ENCODE measurements around the gene PAPPA2. TPM values are rescaled to one million over a fixed set of nuclear protein-coding genes. Genes with fewer than 3 reads are reported as not detected.
"Not testable (repeated sequence)": the region's sequence is repeated elsewhere in the genome, so short reads cannot be mapped to it uniquely, and the experiment has no call there.

PAPPA2 gene
- total RNA-seq, 2 experiments from 2014 or later, result 0.25 to 0.46 TPM

- DNase-seq, POLR2A ChIA-PET: not testable (repeated sequence)
Observed at GRCh38 chr1:176756817-176757216, 293.8 kb downstream of the PAPPA2 start.

GRCh38 chr1:176765608-176766007 lies 302.6 kb downstream of the PAPPA2 start:
- no peaks in the 10 kb centered on the region for H3K36me3 Mint-ChIP-seq (ENCODE audit: low read depth)
- H3K27ac Mint-ChIP-seq, result no peak overlapping the region
- no peaks in the 10 kb centered on the region for H3K9me3 Mint-ChIP-seq
- H3K4me1 Mint-ChIP-seq, result no peaks in the 10 kb centered on the region
- H3K27me3 Mint-ChIP-seq, result no peaks in the 10 kb centered on the region
- ChIA-PET POLR2A (no interaction called here), CTCF (no interaction called here)
- DNase-seq, result no peak
- H3K4me3 Mint-ChIP-seq, result no peak overlapping the region

More at GRCh38 chr1:176756817-176757216, 293.8 kb downstream of the PAPPA2 start:
- H3K9me3 Mint-ChIP-seq; H3K4me3 Mint-ChIP-seq; H3K27me3 Mint-ChIP-seq; CTCF ChIA-PET; H3K36me3 Mint-ChIP-seq (ENCODE audit: low read depth); H3K4me1 Mint-ChIP-seq; H3K27ac Mint-ChIP-seq: not testable (repeated sequence)

GRCh38 chr1:176766779-176767178 lies 303.8 kb downstream of the PAPPA2 start:
- POLR2A ChIA-PET, result interaction anchor here (0.6 kb wide), 1 partner anchor 206 kb away, joined by 4 read pairs; no protein-coding TSS in a partner anchor
- no peaks in the 10 kb centered on the region for H3K4me1 Mint-ChIP-seq
- no peak overlapping the region for H3K27ac Mint-ChIP-seq
- no peak overlapping the region for H3K4me3 Mint-ChIP-seq
- no peaks in the 10 kb centered on the region for H3K27me3 Mint-ChIP-seq
- H3K9me3 Mint-ChIP-seq, result no peaks in the 10 kb centered on the region
- CTCF ChIA-PET, result no interaction called here
- DNase-seq, result no peak
- no peaks in the 10 kb centered on the region for H3K36me3 Mint-ChIP-seq (ENCODE audit: low read depth)

- POLR2A ChIA-PET, result no interaction called here
Observed at GRCh38 chr1:176767714-176768136, 304.8 kb downstream of the PAPPA2 start.

GRCh38 chr1:176768532-176768931 lies 305.6 kb downstream of the PAPPA2 start:
- DNase-seq, result no peak
- H3K27me3 Mint-ChIP-seq, result no peaks in the 10 kb centered on the region
- no peak overlapping the region for H3K27ac Mint-ChIP-seq
- H3K4me3 Mint-ChIP-seq, result no peak overlapping the region
- CTCF ChIA-PET, result no interaction called here
- POLR2A ChIA-PET, result no interaction called here
- no peaks in the 10 kb centered on the region for H3K4me1 Mint-ChIP-seq
- no peaks in the 10 kb centered on the region for H3K9me3 Mint-ChIP-seq
- H3K36me3 Mint-ChIP-seq (ENCODE audit: low read depth), result no peaks in the 10 kb centered on the region

More at GRCh38 chr1:176767714-176768136, 304.8 kb downstream of the PAPPA2 start:
- Mint-ChIP-seq H3K36me3 (ENCODE audit: low read depth) (no peaks in the 10 kb centered on the region), H3K9me3 (no peaks in the 10 kb centered on the region), H3K27ac (no peak overlapping the region), H3K4me1 (no peaks in the 10 kb centered on the region), H3K27me3 (no peaks in the 10 kb centered on the region), H3K4me3 (no peak overlapping the region)
- no peak for DNase-seq
- CTCF ChIA-PET, result no interaction called here

GRCh38 chr1:176770066-176770465 lies 307.1 kb downstream of the PAPPA2 start:
- H3K27ac Mint-ChIP-seq, result no peak overlapping the region

GRCh38 chr1:176773038-176773437 lies 310.1 kb downstream of the PAPPA2 start:
- Mint-ChIP-seq H3K4me3 (no peak overlapping the region), H3K9me3 (no peaks in the 10 kb centered on the region), H3K27ac (no peak overlapping the region), H3K4me1 (no peaks in the 10 kb centered on the region), H3K36me3 (ENCODE audit: low read depth) (no peaks in the 10 kb centered on the region), H3K27me3 (no peaks in the 10 kb centered on the region)
- ChIA-PET POLR2A (no interaction called here), CTCF (no interaction called here)
- no peak for DNase-seq

More at GRCh38 chr1:176770066-176770465, 307.1 kb downstream of the PAPPA2 start:
- no peak for DNase-seq
- Mint-ChIP-seq H3K4me1 (no peaks in the 10 kb centered on the region), H3K9me3 (no peaks in the 10 kb centered on the region), H3K36me3 (ENCODE audit: low read depth) (no peaks in the 10 kb centered on the region), H3K27me3 (no peaks in the 10 kb centered on the region), H3K4me3 (no peak overlapping the region)
- ChIA-PET POLR2A (no interaction called here), CTCF (no interaction called here)

GRCh38 chr1:176774224-176774623 lies 311.2 kb downstream of the PAPPA2 start:
- no peaks in the 10 kb centered on the region for H3K36me3 Mint-ChIP-seq (ENCODE audit: low read depth)
- CTCF ChIA-PET, result no interaction called here

GRCh38 chr1:176775378-176775777 lies 312.4 kb downstream of the PAPPA2 start:
- Mint-ChIP-seq H3K27me3 (no peaks in the 10 kb centered on the region), H3K36me3 (ENCODE audit: low read depth) (no peaks in the 10 kb centered on the region), H3K27ac (no peak overlapping the region), H3K4me3 (no peak overlapping the region), H3K4me1 (no peaks in the 10 kb centered on the region), H3K9me3 (no peaks in the 10 kb centered on the region)
- POLR2A ChIA-PET, result no interaction called here
- DNase-seq, result no peak
- CTCF ChIA-PET, result no interaction called here

More at GRCh38 chr1:176774224-176774623, 311.2 kb downstream of the PAPPA2 start:
- no peaks in the 10 kb centered on the region for H3K4me1 Mint-ChIP-seq
- H3K9me3 Mint-ChIP-seq, result no peaks in the 10 kb centered on the region
- H3K4me3 Mint-ChIP-seq, result no peak overlapping the region
- POLR2A ChIA-PET, result no interaction called here
- H3K27ac Mint-ChIP-seq, result no peak overlapping the region
- no peak for DNase-seq
- no peaks in the 10 kb centered on the region for H3K27me3 Mint-ChIP-seq

- Mint-ChIP-seq H3K4me3 (no peak overlapping the region), H3K4me1 (no peaks in the 10 kb centered on the region), H3K27ac (no peak overlapping the region), H3K9me3 (no peaks in the 10 kb centered on the region), H3K27me3 (no peaks in the 10 kb centered on the region), H3K36me3 (ENCODE audit: low read depth) (no peaks in the 10 kb centered on the region)
- POLR2A ChIA-PET, result no interaction called here
- no peak for DNase-seq
- CTCF ChIA-PET, result no interaction called here
Observed at GRCh38 chr1:176775996-176776395, 313.0 kb downstream of the PAPPA2 start.

- CTCF ChIA-PET, result no interaction called here
- POLR2A ChIA-PET, result no interaction called here
Observed at GRCh38 chr1:176778056-176778455, 315.1 kb downstream of the PAPPA2 start.

GRCh38 chr1:176779992-176780328 lies 317.0 kb downstream of the PAPPA2 start:
- Mint-ChIP-seq H3K36me3 (ENCODE audit: low read depth) (no peaks in the 10 kb centered on the region), H3K4me1 (no peaks in the 10 kb centered on the region), H3K27me3 (no peaks in the 10 kb centered on the region), H3K9me3 (no peaks in the 10 kb centered on the region), H3K27ac (no peak overlapping the region), H3K4me3 (no peak overlapping the region)
- DNase-seq, result no peak
- ChIA-PET POLR2A (no interaction called here), CTCF (no interaction called here)

More at GRCh38 chr1:176778056-176778455, 315.1 kb downstream of the PAPPA2 start:
- Mint-ChIP-seq H3K27ac (no peak overlapping the region), H3K4me3 (no peak overlapping the region), H3K27me3 (no peaks in the 10 kb centered on the region), H3K4me1 (no peaks in the 10 kb centered on the region), H3K36me3 (ENCODE audit: low read depth) (no peaks in the 10 kb centered on the region), H3K9me3 (no peaks in the 10 kb centered on the region)
- DNase-seq, result no peak

- H3K27me3 Mint-ChIP-seq, result no peaks in the 10 kb centered on the region
- H3K27ac Mint-ChIP-seq, result no peak overlapping the region
- no peaks in the 10 kb centered on the region for H3K9me3 Mint-ChIP-seq
- H3K4me3 Mint-ChIP-seq, result no peak overlapping the region
- CTCF ChIA-PET, result no interaction called here
- no peaks in the 10 kb centered on the region for H3K36me3 Mint-ChIP-seq (ENCODE audit: low read depth)
- POLR2A ChIA-PET, result no interaction called here
- H3K4me1 Mint-ChIP-seq, result no peaks in the 10 kb centered on the region
- DNase-seq, result no peak
Observed at GRCh38 chr1:176783309-176783708, 320.3 kb downstream of the PAPPA2 start.

GRCh38 chr1:176785056-176785455 lies 322.1 kb downstream of the PAPPA2 start:
- H3K27ac Mint-ChIP-seq, result no peak overlapping the region
- no peaks in the 10 kb centered on the region for H3K27me3 Mint-ChIP-seq
- DNase-seq, result no peak
- no peak overlapping the region for H3K4me3 Mint-ChIP-seq
- ChIA-PET POLR2A (no interaction called here), CTCF (no interaction called here)
- no peaks in the 10 kb centered on the region for H3K36me3 Mint-ChIP-seq (ENCODE audit: low read depth)
- no peaks in the 10 kb centered on the region for H3K4me1 Mint-ChIP-seq
- no peaks in the 10 kb centered on the region for H3K9me3 Mint-ChIP-seq

GRCh38 chr1:176785791-176786190 lies 322.8 kb downstream of the PAPPA2 start:
- H3K4me1 Mint-ChIP-seq, result no peaks in the 10 kb centered on the region
- no peaks in the 10 kb centered on the region for H3K27me3 Mint-ChIP-seq
- ChIA-PET POLR2A (no interaction called here), CTCF (no interaction called here)
- no peak overlapping the region for H3K4me3 Mint-ChIP-seq
- no peak overlapping the region for H3K27ac Mint-ChIP-seq
- no peak for DNase-seq
- no peaks in the 10 kb centered on the region for H3K9me3 Mint-ChIP-seq
- no peaks in the 10 kb centered on the region for H3K36me3 Mint-ChIP-seq (ENCODE audit: low read depth)

All from activated CD4-positive, alpha-beta T cell treated with anti-CD3 and anti-CD28 coated beads, Interleukin-2, amount 10 ng/mL, durations not matched to agents 7 days and 5 days (primary cell).